Measurements from ENCODE around the gene RYR2.

The RYR2 gene

DNA sequence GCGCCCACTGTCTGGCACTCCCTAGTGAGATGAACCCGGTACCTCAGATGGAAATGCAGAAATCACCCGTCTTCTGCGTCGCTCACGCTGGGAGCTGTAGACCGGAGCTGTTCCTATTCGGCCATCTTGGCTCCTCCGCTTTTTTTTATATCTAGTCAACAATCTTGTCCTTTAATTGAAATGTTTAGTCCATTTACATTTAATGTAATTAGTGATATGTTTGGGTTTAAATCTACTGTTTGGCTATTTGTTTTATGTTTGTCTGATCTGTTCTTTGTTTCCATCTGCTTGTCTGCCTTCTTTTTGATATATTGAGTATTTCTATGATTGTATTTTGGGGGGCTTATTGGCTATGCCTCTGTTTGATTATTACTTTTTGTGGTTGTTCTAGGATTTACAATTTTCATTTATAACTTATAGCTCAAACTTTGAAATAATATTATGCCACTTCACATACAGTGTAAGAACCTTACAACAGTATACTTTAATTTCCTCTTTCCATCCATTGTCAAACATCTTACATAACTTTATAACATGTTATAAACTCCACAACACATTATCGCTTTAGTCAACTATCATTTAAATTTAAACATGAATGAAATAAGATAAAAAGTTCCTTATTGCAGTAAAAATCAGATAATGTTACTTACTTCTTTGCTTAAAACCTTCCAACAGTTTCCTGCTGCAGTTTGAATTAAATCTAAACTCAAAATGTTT lies 16.5 kb upstream of the RYR2 start:
- no peak for DNase-seq (ENCODE audit: low spot score)
- TF ChIP-seq CTCF (IDR thresholded peaks at IDR 0.05; ENCODE audit: borderline replicate concordance, control extremely low read depth, extremely low read depth, insufficient read depth, missing control alignments): no peak
- in situ Hi-C loops (cut with MboI; ENCODE audit: low sequenced_read_pairs, unreplicated experiment): no loop called here

DNA sequence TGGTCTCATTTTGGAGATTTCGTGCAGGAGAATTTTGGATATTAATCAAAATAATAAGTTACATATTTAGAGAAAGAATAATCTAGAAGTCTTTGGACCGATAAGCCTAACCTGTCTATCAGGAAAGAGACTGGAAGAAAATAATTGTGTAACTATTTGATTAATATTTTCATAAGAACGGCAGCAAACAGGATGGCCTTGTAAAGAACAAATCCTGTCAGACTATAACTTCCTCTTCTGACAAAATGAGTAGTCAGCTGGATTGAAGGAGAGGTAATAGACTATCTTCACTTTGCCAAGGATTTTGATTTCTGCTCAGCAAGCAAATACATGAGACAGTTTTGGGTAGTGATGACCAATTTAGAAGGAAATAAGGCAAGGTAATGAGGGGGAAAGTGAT lies 12.7 kb upstream of the RYR2 start:
- in situ Hi-C loops (cut with MboI; ENCODE audit: low sequenced_read_pairs, unreplicated experiment): no loop called here
- TF ChIP-seq CTCF (IDR thresholded peaks at IDR 0.05; ENCODE audit: borderline replicate concordance, control extremely low read depth, extremely low read depth, insufficient read depth, missing control alignments): no peak
- no peak for DNase-seq (ENCODE audit: low spot score)

DNA sequence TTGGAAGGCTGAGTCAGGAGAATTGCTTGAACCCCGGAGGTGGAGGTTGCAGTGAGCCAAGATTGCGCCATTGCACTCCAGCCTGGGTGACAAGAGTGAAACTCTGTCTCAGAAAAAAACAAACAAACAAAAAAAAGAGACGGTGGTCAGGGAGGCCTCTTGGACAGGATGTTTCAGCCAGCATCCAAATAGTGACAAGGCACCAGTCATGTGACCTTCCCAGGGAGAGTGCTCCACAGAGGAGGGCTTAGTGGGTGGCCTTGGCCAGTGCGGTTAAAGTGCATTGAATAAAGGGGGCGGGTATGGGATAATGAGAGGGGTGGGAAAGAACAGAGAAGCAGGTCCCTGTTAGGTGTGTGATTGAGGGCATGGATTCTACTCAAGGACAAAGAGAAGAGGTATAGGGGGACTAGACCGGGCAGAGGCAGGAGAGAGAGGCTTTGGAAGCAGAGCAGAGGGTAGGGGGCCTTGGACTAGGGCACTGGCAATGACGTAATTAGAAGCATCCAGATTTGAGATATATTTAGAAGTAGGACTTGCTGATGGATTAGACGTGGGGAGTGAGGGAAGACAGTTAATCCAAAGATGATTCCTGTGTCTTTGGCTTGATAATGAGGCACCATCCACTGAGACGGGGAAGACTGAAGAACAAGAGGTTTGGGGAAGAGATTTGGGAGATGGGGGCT lies 12.0 kb upstream of the RYR2 start:
- no peak for DNase-seq (ENCODE audit: low spot score)
- no peak for TF ChIP-seq CTCF (IDR thresholded peaks at IDR 0.05; ENCODE audit: borderline replicate concordance, control extremely low read depth, extremely low read depth, insufficient read depth, missing control alignments)
- in situ Hi-C loops (cut with MboI; ENCODE audit: low sequenced_read_pairs, unreplicated experiment): no loop called here

- no peak for DNase-seq (ENCODE audit: low spot score)
- in situ Hi-C loops (cut with MboI; ENCODE audit: low sequenced_read_pairs, unreplicated experiment): no loop called here
- TF ChIP-seq CTCF (IDR thresholded peaks at IDR 0.05; ENCODE audit: borderline replicate concordance, control extremely low read depth, extremely low read depth, insufficient read depth, missing control alignments): no peak
Observed at GRCh38 chr1:237031480-237031879, 10.5 kb upstream of the RYR2 start.

DNA sequence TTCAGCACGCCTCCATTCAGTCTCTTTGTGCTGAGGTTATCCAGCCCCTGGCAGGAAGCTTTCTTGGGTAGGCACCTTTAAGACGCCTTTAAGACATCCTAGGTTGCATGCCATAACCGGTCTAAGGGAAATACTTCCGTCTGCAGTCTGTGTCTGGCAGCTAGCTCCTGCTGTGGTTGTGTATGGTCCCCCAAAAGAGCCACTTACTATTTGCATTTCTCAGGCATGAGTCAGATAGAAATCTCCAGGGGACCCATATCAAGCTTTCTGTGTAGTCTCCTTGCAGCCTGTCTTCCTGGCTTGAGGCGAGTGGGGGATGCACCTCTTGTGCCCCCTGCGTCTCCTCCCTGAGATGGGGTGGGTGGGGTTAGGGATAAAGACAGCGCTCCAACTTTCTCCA lies 10.0 kb upstream of the RYR2 start:
- no peak for TF ChIP-seq CTCF (IDR thresholded peaks at IDR 0.05; ENCODE audit: borderline replicate concordance, control extremely low read depth, extremely low read depth, insufficient read depth, missing control alignments)
- in situ Hi-C loops (cut with MboI; ENCODE audit: low sequenced_read_pairs, unreplicated experiment): no loop called here
- DNase-seq (ENCODE audit: low spot score): no peak

- in situ Hi-C loops (cut with MboI; ENCODE audit: low sequenced_read_pairs, unreplicated experiment): no loop called here
- DNase-seq (ENCODE audit: low spot score): no peak
Observed at GRCh38 chr1:237033061-237033460, 8.9 kb upstream of the RYR2 start.

More at GRCh38 chr1:237033061-237033460, 8.9 kb upstream of the RYR2 start:
- TF ChIP-seq CTCF (IDR thresholded peaks at IDR 0.05; ENCODE audit: borderline replicate concordance, control extremely low read depth, extremely low read depth, insufficient read depth, missing control alignments): no peak
